HG03342 (cell line): ENCODE data around the gene CBX1.
"Not testable (repeated sequence)": the region's sequence is repeated elsewhere in the genome, so short reads cannot be mapped to it uniquely, and the experiment has no call there.

Experiments
- ATAC-seq: cut with Tn5 transposase; IDR thresholded peaks from one replicate; pipeline ENCODE4 v1.9.1; 2021; ENCODE audit warnings: mild to moderate bottlenecking, moderate library complexity; ENCODE audit not compliant: unreplicated experiment

CBX1 gene

GRCh38 chr17:48053758-48054237 is 47.5 kb downstream of the CBX1 start:
- no peak for ATAC-seq

- no peak for ATAC-seq
Measured at GRCh38 chr17:48052956-48053757, 48.1 kb downstream of the CBX1 start.

GRCh38 chr17:48051706-48052486 is 49.4 kb downstream of the CBX1 start:
- no peak for ATAC-seq

GRCh38 chr17:48051283-48051682 is 50.0 kb downstream of the CBX1 start:
- ATAC-seq, result no peak

- peak; percentile 33 for ATAC-seq
Measured at GRCh38 chr17:48048384-48049126, 52.7 kb downstream of the CBX1 start.

- peak; percentile 91 for ATAC-seq
Measured at GRCh38 chr17:48047741-48048383, 53.4 kb downstream of the CBX1 start, which contains the start of gene NFE2L1. NFE2L1 (plus strand) TSS chr17:48048359; CDS start chr17:48051119, 2,760 bp downstream.

- ATAC-seq, result no peak
Measured at GRCh38 chr17:48047113-48047740, 54.1 kb downstream of the CBX1 start.

GRCh38 chr17:48046296-48046695 is 55.0 kb downstream of the CBX1 start:
- ATAC-seq, result no peak

GRCh38 chr17:48045316-48046001 is 55.8 kb downstream of the CBX1 start:
- no peak for ATAC-seq

- ATAC-seq, result no peak
Measured at GRCh38 chr17:48044851-48045250, 56.4 kb downstream of the CBX1 start.

GRCh38 chr17:48043176-48043575 is 58.1 kb downstream of the CBX1 start:
- no peak for ATAC-seq

- ATAC-seq, result no peak
Measured at GRCh38 chr17:48038687-48039086, 62.6 kb downstream of the CBX1 start.

GRCh38 chr17:48037838-48038323 is 63.4 kb downstream of the CBX1 start:
- ATAC-seq, result no peak

GRCh38 chr17:48037036-48037837 is 64.0 kb downstream of the CBX1 start, which contains the start of gene COPZ2:
COPZ2 (minus strand) TSS chr17:48037797; CDS start chr17:48037777, 20 bp downstream.
- no peak for ATAC-seq

GRCh38 chr17:48036693-48037035 is 64.6 kb downstream of the CBX1 start:
- ATAC-seq, result no peak

GRCh38 chr17:48034734-48035133 is 66.5 kb downstream of the CBX1 start:
- not testable (repeated sequence) for ATAC-seq

- no peak for ATAC-seq
Measured at GRCh38 chr17:48031966-48032365, 69.3 kb downstream of the CBX1 start.

GRCh38 chr17:48030531-48030930 is 70.7 kb downstream of the CBX1 start:
- ATAC-seq, result no peak

GRCh38 chr17:48028736-48029135 is 72.5 kb downstream of the CBX1 start:
- ATAC-seq, result no peak
